Measurements from ENCODE around the gene LRRC7. TPM values are rescaled to one million over a fixed set of nuclear protein-coding genes. Genes with fewer than 3 reads are reported as not detected.

Gene LRRC7
- total and polyA plus RNA-seq, 2 of the 13 experiments (the other 11 are each of a cell fraction or from before 2014, with no cell fraction given) = not detected

- no peak for TF ChIP-seq HOMEZ (CRISPR knock-in tag; IDR thresholded peaks at IDR 0.05; ENCODE audit: low read depth)
- no peak for TF ChIP-seq HMGXB3 (CRISPR knock-in tag; IDR thresholded peaks at IDR 0.05; ENCODE audit: borderline replicate concordance)
- TF ChIP-seq KDM6A (CRISPR knock-in tag; IDR thresholded peaks at IDR 0.05; ENCODE audit: low read depth) = no peak
- TF ChIP-seq NFRKB (IDR thresholded peaks at IDR 0.05) = no peak
- TF ChIP-seq NR2C2 (CRISPR knock-in tag; IDR thresholded peaks at IDR 0.05; ENCODE audit: borderline replicate concordance) = no peak
Measured at GRCh38 chr1:70051926-70052325, 484.2 kb downstream of the LRRC7 start (continued).

- no peak for ATAC-seq
- Histone ChIP-seq H3K9ac (ENCODE audit: insufficient read depth, low read depth, low read length) (no peak overlapping the region), H3K27me3 (ENCODE audit: control insufficient read depth in 1 of 2, insufficient read depth in 2 of 2, low read length in 2 of 2) (no peaks in the 10 kb centered on the region), H3K4me2 (ENCODE audit: low read depth, low read length) (no peak overlapping the region), H4K20me1 (ENCODE audit: insufficient read depth, low read length) (no peaks in the 10 kb centered on the region), H3K4me3 (replicated peaks in 1 of 3; ENCODE audit: insufficient read depth in 1 of 3, low read depth in 2 of 3, low read length in 3 of 3) (no peak overlapping the region), H3K79me2 (ENCODE audit: insufficient read depth, low read length) (no peaks in the 10 kb centered on the region), H3K27ac (ENCODE audit: extremely low read length, insufficient read depth, low read length) (no peak overlapping the region), H3K36me3 (replicated peaks in 1 of 2; ENCODE audit: control insufficient read depth in 1 of 2, insufficient read depth in 2 of 2, low read length in 2 of 2) (no peaks in the 10 kb centered on the region), H3K4me1 (ENCODE audit: insufficient read depth, low read length) (no peaks in the 10 kb centered on the region), H2AFZ (ENCODE audit: low read length) (no peak overlapping the region), H3K9me3 (ENCODE audit: low read length) (no peaks in the 10 kb centered on the region)
- intact Hi-C loops (cut with micrococcal nuclease; ENCODE audit: unreplicated experiment) (no loop called here), in situ Hi-C loops (cut with HindIII; ENCODE audit: extremely low pct_ligation_motif_present, low pct_unique_long_range_greater_than_20kb) (no loop called here)
- no peak for DNase-seq (ENCODE audit: low spot score)
- CTCF ChIA-PET (ENCODE audit: low intra/inter-chr PET ratio, low total read pairs) = no interaction called here
- no peak for FAIRE-seq
- no TSS peak for BruUV-seq (replicated peaks)
- TF ChIP-seq U2AF2 (IDR thresholded peaks at IDR 0.05; ENCODE audit: low read depth, low read length) (no peak), YY1 (IDR thresholded peaks at IDR 0.05; ENCODE audit: insufficient read depth, insufficient replicate concordance, low read depth, low read length) (no peak), DNMT3B (CRISPR knock-in tag; conservative IDR thresholded peaks at IDR 0.05) (no peak)
- POLR2A ChIA-PET = no interaction called here
Measured at GRCh38 chr1:70057500-70057899, 489.8 kb downstream of the LRRC7 start.

Measured in HepG2 (cell line).